Stomach (tissue), 9 donors: Measurements from ENCODE around the gene CCDC192. TPM values are rescaled to one million over a fixed set of nuclear protein-coding genes. Genes with fewer than 3 reads are reported as not detected.

Experiments used
- DNase-seq, 2 donors: peaks; one replicate each; pipeline versions ENCODE4 v3.0.0 to v3.0.0-alpha.2; 2013 to 2019
- H3K27ac ChIP-seq, 5 donors: fragments of 200-600 bp in 4 of 5; sonication (generic) in 4 of 5; one replicate each; pipeline ENCODE4 v1.5.1; 2013 to 2019; ENCODE audit warnings: mild to moderate bottlenecking in 1 of 5, moderate library complexity in 1 of 5
- H3K27me3 ChIP-seq, 3 donors: fragments of 200-600 bp; sonication (generic); one replicate each; pipeline ENCODE4 v1.5.1; 2017 to 2019; ENCODE audit warnings: mixed run types in 1 of 3
- H3K36me3 ChIP-seq, 4 donors: fragments of 200-600 bp; sonication (generic); 1 replicate in 3 of 4; 2 replicates in 1 of 4; pipeline ENCODE4 v1.5.1; 2016 to 2019
- H3K4me1 ChIP-seq, 4 donors: fragments of 200-600 bp; sonication (generic); one replicate each; pipeline ENCODE4 v1.5.1; 2016 to 2019
- H3K4me3 ChIP-seq, 4 donors: fragments of 200-600 bp; sonication (generic) in 3 of 4; one replicate each; pipeline ENCODE4 v1.5.1; 2016 to 2019; ENCODE audit warnings: mild to moderate bottlenecking in 1 of 4
- H3K9me3 ChIP-seq, 4 donors: fragments of 200-600 bp; sonication (generic); one replicate each; pipeline ENCODE4 v1.5.1; 2016 to 2019
- EP300 ChIP-seq: sonication (generic); formaldehyde crosslinking; IDR thresholded peaks from one replicate; pipeline ENCODE4 v1.6.1; 2017; ENCODE audit warnings: antibody characterized with exemption
- POLR2A ChIP-seq, 4 donors: fragments of 450-650 bp; IDR thresholded peaks; one replicate each; pipeline ENCODE4 v1.6.1; 2016; ENCODE audit warnings: antibody characterized with exemption in 4 of 4, control low read depth in 2 of 4, mild to moderate bottlenecking in 1 of 4, moderate library complexity in 1 of 4
- POLR2AphosphoS5 ChIP-seq, 3 donors: sonication (generic); formaldehyde crosslinking; IDR thresholded peaks; one replicate each; pipeline ENCODE4 v1.6.1; 2016; ENCODE audit warnings: antibody characterized with exemption in 3 of 3
- WGBS, 5 donors: extraction: QIAGEN DNeasy Blood & Tissue Kit in 3 of 5; methylation state at CpG; one replicate each; pipeline versions ENCODE4 v1.1.5 to v1.1.7; 2013 to 2018; 5-methylcytosine and 5-hydroxymethylcytosine counted together
- intact Hi-C: fragments of 100-400 bp; cut with DNase I; formaldehyde crosslinking; loops from one replicate; pipeline ENCODE4 v1.15.1; 2023; ENCODE audit warnings: low total_unique reads
- polyA plus RNA-seq, 3 donors: library from polyadenylated mRNA; stranded (reverse); fragments of 200-250 nt; gene quantifications; one replicate each; pipeline ENCODE4 v1.2.3, GENCODE V29; 2013
- total RNA-seq, 5 donors: library from RNA; depleted of rRNA; stranded (reverse); fragments of >200 nt; gene quantifications; one replicate each; pipeline versions ENCODE4 v1.1.0 to v1.2.3, GENCODE V29; 2014 to 2016
- TF ChIP-seq, protein P1 (sequence below), 7 experiments: fragments of 450-650 bp in 4 of 7; fragments of 200-600 bp in 3 of 7; sonication (generic) in 3 of 7; IDR thresholded peaks; one replicate each; pipeline ENCODE4 v1.5.1; 2016 to 2019; ENCODE audit warnings: antibody characterized with exemption in 7 of 7, control low read depth in 2 of 7, mild to moderate bottlenecking in 1 of 7
- donor health status: healthy with polysubstance abuse.
- donor health status: Bipolar disorder and iron deficiency.
- donor health status: healthy.

CCDC192 gene
- total and polyA plus RNA-seq, 8 donors, result 0.10 to 2.2 TPM; not detected in 6

DNA sequence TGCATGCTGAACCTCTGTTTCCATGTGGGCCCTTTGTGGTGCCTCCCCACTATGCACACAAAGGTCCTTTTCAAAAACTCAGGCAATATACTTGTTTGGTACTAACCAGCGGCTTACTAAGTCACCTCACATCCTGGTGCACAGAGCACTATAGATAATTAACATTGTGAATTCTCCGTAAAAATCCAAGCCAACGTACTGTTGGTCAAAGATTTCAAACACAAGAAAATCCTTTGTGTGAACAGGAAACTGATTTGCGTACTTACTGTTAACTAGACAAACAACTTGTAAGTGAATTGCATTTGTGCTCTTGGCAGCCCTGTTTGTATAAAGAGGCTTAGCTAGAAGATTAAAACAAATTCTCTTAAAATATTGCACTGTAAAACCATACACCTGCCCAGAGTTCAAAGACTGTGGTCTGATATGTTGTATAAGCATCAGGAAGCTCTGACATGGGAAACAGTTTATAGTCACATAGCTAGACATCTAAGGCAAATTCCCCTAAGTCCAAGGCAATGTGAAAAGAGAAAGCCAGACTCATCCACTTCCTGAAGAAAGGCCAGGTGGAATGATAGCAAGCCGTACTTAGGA is 255.3 kb downstream of the CCDC192 start:
- H3K9me3 ChIP-seq, result no peaks in the 10 kb centered on the region
- TF ChIP-seq POLR2AphosphoS5 (IDR thresholded peaks at IDR 0.05) (peak in 2 of 3 donors; percentile 15 to 36), EP300 (no peak), POLR2A (IDR thresholded peaks at IDR 0.05) (no peak)
- TF ChIP-seq, protein P1, sequence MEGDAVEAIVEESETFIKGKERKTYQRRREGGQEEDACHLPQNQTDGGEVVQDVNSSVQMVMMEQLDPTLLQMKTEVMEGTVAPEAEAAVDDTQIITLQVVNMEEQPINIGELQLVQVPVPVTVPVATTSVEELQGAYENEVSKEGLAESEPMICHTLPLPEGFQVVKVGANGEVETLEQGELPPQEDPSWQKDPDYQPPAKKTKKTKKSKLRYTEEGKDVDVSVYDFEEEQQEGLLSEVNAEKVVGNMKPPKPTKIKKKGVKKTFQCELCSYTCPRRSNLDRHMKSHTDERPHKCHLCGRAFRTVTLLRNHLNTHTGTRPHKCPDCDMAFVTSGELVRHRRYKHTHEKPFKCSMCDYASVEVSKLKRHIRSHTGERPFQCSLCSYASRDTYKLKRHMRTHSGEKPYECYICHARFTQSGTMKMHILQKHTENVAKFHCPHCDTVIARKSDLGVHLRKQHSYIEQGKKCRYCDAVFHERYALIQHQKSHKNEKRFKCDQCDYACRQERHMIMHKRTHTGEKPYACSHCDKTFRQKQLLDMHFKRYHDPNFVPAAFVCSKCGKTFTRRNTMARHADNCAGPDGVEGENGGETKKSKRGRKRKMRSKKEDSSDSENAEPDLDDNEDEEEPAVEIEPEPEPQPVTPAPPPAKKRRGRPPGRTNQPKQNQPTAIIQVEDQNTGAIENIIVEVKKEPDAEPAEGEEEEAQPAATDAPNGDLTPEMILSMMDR (IDR thresholded peaks at IDR 0.05), result no peak
- intact Hi-C loops, result no loop called here
- H3K4me3 ChIP-seq, result no peak overlapping the region
- DNase-seq, result peak in 1 of 2 donors; percentile 74
- 23 to 56% (median 29%) methylated on average over 5 of the region's 5 CpGs for WGBS, 5 donors
- H3K36me3 ChIP-seq, result no peaks in the 10 kb centered on the region
- H3K27me3 ChIP-seq, result no peaks in the 10 kb centered on the region
- peak overlapping the region; percentile 47 to 88 (median 81) for H3K27ac ChIP-seq
- peaks cover 25 to 53% (median 45%) of the 10 kb centered on the region in 4 donors for H3K4me1 ChIP-seq

DNA sequence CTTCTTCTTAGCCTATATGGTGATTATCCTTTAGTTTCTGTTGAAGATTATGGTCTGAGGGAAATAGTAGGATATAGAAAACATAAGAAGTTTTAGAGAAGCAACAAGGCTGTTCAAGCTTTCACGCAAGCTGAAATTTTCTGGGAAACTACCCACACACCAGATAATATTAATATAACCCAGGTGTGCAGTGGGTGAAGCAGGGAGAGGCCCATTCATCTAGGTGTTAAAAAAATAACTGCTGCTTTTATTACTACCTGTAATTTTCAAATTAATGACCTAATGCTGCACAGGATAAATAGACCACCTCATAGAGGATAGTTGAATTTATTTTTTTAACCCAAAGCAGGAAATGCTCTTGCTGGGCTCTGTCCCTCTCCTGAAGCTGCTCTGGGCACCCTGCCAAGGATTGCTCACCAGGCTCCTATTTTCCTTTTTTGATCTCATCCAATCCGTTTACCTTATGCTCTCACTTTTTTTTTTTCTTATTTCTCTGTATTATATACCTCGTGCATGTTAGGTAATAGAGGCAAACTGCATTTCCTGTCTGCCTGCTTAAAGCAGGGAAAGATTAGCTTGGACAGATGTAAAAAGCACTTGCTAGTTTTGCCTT is 256.1 kb downstream of the CCDC192 start:
- Histone ChIP-seq H3K36me3 (no peaks in the 10 kb centered on the region), H3K27me3 (no peaks in the 10 kb centered on the region), H3K9me3 (no peaks in the 10 kb centered on the region), H3K27ac (peak overlapping the region in 4 of 5 donors; percentile 47 to 83 (median 76)), H3K4me3 (no peak overlapping the region), H3K4me1 (peaks cover 25 to 53% (median 45%) of the 10 kb centered on the region in 4 donors)
- intact Hi-C loops, result no loop called here
- 12 to 21% (median 18%) methylated on average over 3 of the region's 3 CpGs for WGBS, 5 donors
- TF ChIP-seq, protein P1 (IDR thresholded peaks at IDR 0.05), result no peak
- TF ChIP-seq EP300 (no peak), POLR2A (IDR thresholded peaks at IDR 0.05) (no peak), POLR2AphosphoS5 (IDR thresholded peaks at IDR 0.05) (no peak)
- peak; percentile 70 to 87 for DNase-seq

DNA sequence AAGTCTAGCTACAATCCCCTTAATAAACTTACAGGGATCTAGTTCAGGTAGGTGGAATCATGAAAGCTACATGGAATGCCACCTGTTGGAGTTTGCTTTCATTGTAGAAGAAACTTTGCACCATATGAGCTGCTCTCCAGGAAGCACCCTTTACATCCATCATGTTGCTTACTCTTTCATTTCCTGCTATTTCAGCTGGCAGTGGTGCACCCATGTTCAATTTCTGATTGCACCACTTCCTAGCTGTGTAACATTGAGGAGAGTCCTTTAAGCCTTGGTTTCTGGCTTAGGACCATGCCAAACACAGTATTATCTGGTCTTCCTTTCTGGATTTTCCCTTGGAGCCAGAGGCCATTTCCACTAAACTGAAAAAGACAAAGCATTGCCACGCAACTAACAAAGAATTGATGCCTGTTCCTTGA is 257.1 kb downstream of the CCDC192 start:
- no peak for DNase-seq
- no peaks in the 10 kb centered on the region for H3K27me3 ChIP-seq
- intact Hi-C loops, result no loop called here
- no peak overlapping the region for H3K4me3 ChIP-seq
- 62 to 72% (median 68%) methylated on average over 1 of the region's 1 CpG for WGBS, 5 donors
- H3K4me1 ChIP-seq, result peaks cover 25 to 53% (median 45%) of the 10 kb centered on the region in 4 donors
- no peaks in the 10 kb centered on the region for H3K9me3 ChIP-seq
- peak overlapping the region in 4 of 5 donors; percentile 47 to 83 (median 76) for H3K27ac ChIP-seq
- TF ChIP-seq EP300 (no peak), POLR2A (IDR thresholded peaks at IDR 0.05) (no peak), POLR2AphosphoS5 (IDR thresholded peaks at IDR 0.05) (no peak)
- TF ChIP-seq, protein P1 (IDR thresholded peaks at IDR 0.05), result no peak
- H3K36me3 ChIP-seq, result no peaks in the 10 kb centered on the region

DNA sequence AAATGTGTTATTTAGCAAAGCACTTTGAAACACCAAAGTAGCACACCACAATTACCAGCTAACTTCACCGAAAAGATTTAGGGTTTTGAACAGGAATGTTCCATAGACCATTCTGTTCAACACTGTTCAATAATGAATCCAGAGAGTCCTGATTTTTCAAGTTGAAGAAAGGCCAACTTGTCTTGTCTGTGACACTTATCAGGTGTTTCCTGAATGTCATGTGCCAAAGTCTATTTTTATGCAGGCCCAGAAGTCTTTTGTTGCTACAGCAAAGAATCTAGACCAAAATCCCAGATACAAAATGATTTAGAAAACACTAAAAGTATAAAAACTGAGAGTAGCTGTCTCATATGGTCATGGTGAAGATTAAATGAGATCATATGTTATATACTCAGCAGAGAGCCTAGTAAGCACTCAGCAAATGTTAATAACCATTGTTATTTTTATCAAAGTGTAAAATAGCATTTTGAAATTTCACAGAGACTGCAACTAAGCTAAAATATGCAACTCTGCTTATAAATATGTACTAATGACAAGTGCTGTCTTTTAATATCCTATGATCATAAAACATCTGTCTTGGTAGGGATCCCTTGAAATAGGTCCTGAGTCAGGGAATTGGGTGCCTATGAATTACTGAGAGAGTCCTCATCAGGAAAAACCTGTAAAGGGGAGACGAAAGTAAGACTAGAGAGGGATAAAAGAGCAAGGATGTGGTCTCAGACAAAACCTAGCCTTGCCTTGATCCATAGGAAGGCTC is 258.0 kb downstream of the CCDC192 start:
- no peak for DNase-seq
- intact Hi-C loops, result no loop called here
- peaks cover 25 to 53% (median 45%) of the 10 kb centered on the region in 4 donors for H3K4me1 ChIP-seq
- no peaks in the 10 kb centered on the region for H3K9me3 ChIP-seq
- peaks cover 0 to 4% (median 2%) of the 10 kb centered on the region in 4 donors for H3K36me3 ChIP-seq
- no peaks in the 10 kb centered on the region for H3K27me3 ChIP-seq
- H3K4me3 ChIP-seq, result no peak overlapping the region
- peak overlapping the region in 3 of 5 donors; percentile 10 to 83 (median 36) for H3K27ac ChIP-seq
- WGBS, 5 donors, result 79 to 88% (median 84%) methylated on average over 2 of the region's 2 CpGs
- TF ChIP-seq, protein P1 (IDR thresholded peaks at IDR 0.05), result no peak
- TF ChIP-seq POLR2A (IDR thresholded peaks at IDR 0.05), result no peak
- no peak for TF ChIP-seq EP300
- TF ChIP-seq POLR2AphosphoS5 (IDR thresholded peaks at IDR 0.05), result no peak
